DOHH2 (cell line): Measurements from ENCODE around the gene DENND1A.

Experiments used
- H3F3A ChIP-seq: fragments of 200-600 bp; sonication (generic), shearing (Covaris generic); 2 replicates; pipeline ENCODE4 v1.6.0; 2016; ENCODE audit warnings: antibody characterized with exemption, mild to moderate bottlenecking; ENCODE audit not compliant: control insufficient read depth, insufficient read depth
- H3K27ac ChIP-seq: fragments of 200-600 bp; sonication (generic); 2 replicates; pipeline ENCODE4 v1.5.1; 2014; ENCODE audit warnings: low read depth, mild to moderate bottlenecking, low read length, moderate library complexity
- H3K27me3 ChIP-seq: fragments of 200-600 bp; sonication (generic); 2 replicates; pipeline ENCODE4 v1.6.1; 2014; ENCODE audit warnings: mild to moderate bottlenecking, low read length, mixed read lengths; ENCODE audit not compliant: control insufficient read depth
- H3K36me3 ChIP-seq: fragments of 200-600 bp; sonication (generic); 2 replicates; pipeline ENCODE4 v1.6.1; 2014; ENCODE audit warnings: mild to moderate bottlenecking, low read length, moderate library complexity, mixed read lengths; ENCODE audit not compliant: control insufficient read depth
- H3K4me1 ChIP-seq: fragments of 200-600 bp; sonication (generic); 2 replicates; pipeline ENCODE4 v1.6.1; 2014; ENCODE audit warnings: mild to moderate bottlenecking, low read length, mixed read lengths; ENCODE audit not compliant: control insufficient read depth
- H3K4me2 ChIP-seq: fragments of 200-600 bp; sonication (generic); 2 replicates; pipeline ENCODE4 v1.6.0; 2014; ENCODE audit warnings: mild to moderate bottlenecking, low read length, moderate library complexity
- H3K4me3 ChIP-seq: fragments of 200-600 bp; sonication (generic); 2 replicates; pipeline ENCODE4 v1.5.1; 2014; ENCODE audit warnings: mild to moderate bottlenecking, low read length, mixed read lengths
- H3K79me2 ChIP-seq: fragments of 200-600 bp; sonication (generic); 2 replicates; pipeline ENCODE4 v1.6.1; 2014; ENCODE audit warnings: mild to moderate bottlenecking, low read length, mixed read lengths; ENCODE audit not compliant: control insufficient read depth
- H3K9me2 ChIP-seq: fragments of 200-600 bp; sonication (generic); replicated peaks from 2 replicates; pipeline ENCODE4 v1.6.1; 2014; ENCODE audit warnings: mild to moderate bottlenecking, low read length, mixed read lengths; ENCODE audit not compliant: control insufficient read depth
- H3K9me3 ChIP-seq: fragments of 200-600 bp; sonication (generic); 2 replicates; pipeline ENCODE4 v1.6.1; 2014; ENCODE audit warnings: antibody characterized with exemption, low read length, mixed read lengths; ENCODE audit not compliant: control insufficient read depth, insufficient read depth
- H4K20me1 ChIP-seq: fragments of 200-600 bp; sonication (generic); 2 replicates; pipeline ENCODE4 v1.6.0; 2014; ENCODE audit warnings: low read depth, mild to moderate bottlenecking, antibody characterized with exemption, low read length, moderate library complexity; ENCODE audit not compliant: control insufficient read depth, insufficient read depth
- EZH2phosphoT487 ChIP-seq: fragments of 200-600 bp; sonication (generic); IDR thresholded peaks from 2 replicates; pipeline ENCODE4 v1.6.1; 2017; ENCODE audit warnings: borderline replicate concordance, mild to moderate bottlenecking, antibody characterized with exemption, low read length, moderate library complexity, mixed read lengths
- TF ChIP-seq, protein P1 (sequence below): fragments of 200-600 bp; sonication (generic); IDR thresholded peaks from one replicate; pipeline ENCODE4 v1.5.1; 2014; ENCODE audit warnings: antibody characterized with exemption, mild to moderate bottlenecking, low read depth, low read length; ENCODE audit not compliant: poor library complexity, severe bottlenecking

Gene DENND1A

GRCh38 chr9:123525424-123525823 is 404.5 kb downstream of the DENND1A start:
- H3K4me1 ChIP-seq, result no peaks in the 10 kb centered on the region
- H3K27ac ChIP-seq, result no peak overlapping the region
- H3K9me2 ChIP-seq, result no peaks in the 10 kb centered on the region
- H3K27me3 ChIP-seq, result no peaks in the 10 kb centered on the region
- peaks cover 5% of the 10 kb centered on the region; the same call in 1 of the 2 replicates for H3K9me3 ChIP-seq
- H3F3A ChIP-seq, result no peaks in the 10 kb centered on the region
- TF ChIP-seq EZH2phosphoT487, result no peak
- H3K79me2 ChIP-seq, result no peaks in the 10 kb centered on the region
- H3K36me3 ChIP-seq, result no peaks in the 10 kb centered on the region
- H3K4me2 ChIP-seq, result no peak overlapping the region
- H3K4me3 ChIP-seq, result no peak overlapping the region
- no peaks in the 10 kb centered on the region for H4K20me1 ChIP-seq

GRCh38 chr9:123524866-123525265 is 405.1 kb downstream of the DENND1A start:
- Histone ChIP-seq H3K36me3 (no peaks in the 10 kb centered on the region), H3K9me3 (no peaks in the 10 kb centered on the region; the same call in 1 of the 2 replicates), H3K4me1 (no peaks in the 10 kb centered on the region), H3F3A (no peaks in the 10 kb centered on the region), H3K4me2 (no peak overlapping the region), H3K4me3 (no peak overlapping the region), H3K27me3 (no peaks in the 10 kb centered on the region), H3K79me2 (no peaks in the 10 kb centered on the region), H3K9me2 (no peaks in the 10 kb centered on the region), H4K20me1 (no peaks in the 10 kb centered on the region), H3K27ac (no peak overlapping the region)
- no peak for TF ChIP-seq EZH2phosphoT487
- TF ChIP-seq, protein P1, sequence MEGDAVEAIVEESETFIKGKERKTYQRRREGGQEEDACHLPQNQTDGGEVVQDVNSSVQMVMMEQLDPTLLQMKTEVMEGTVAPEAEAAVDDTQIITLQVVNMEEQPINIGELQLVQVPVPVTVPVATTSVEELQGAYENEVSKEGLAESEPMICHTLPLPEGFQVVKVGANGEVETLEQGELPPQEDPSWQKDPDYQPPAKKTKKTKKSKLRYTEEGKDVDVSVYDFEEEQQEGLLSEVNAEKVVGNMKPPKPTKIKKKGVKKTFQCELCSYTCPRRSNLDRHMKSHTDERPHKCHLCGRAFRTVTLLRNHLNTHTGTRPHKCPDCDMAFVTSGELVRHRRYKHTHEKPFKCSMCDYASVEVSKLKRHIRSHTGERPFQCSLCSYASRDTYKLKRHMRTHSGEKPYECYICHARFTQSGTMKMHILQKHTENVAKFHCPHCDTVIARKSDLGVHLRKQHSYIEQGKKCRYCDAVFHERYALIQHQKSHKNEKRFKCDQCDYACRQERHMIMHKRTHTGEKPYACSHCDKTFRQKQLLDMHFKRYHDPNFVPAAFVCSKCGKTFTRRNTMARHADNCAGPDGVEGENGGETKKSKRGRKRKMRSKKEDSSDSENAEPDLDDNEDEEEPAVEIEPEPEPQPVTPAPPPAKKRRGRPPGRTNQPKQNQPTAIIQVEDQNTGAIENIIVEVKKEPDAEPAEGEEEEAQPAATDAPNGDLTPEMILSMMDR, result no peak

DNA sequence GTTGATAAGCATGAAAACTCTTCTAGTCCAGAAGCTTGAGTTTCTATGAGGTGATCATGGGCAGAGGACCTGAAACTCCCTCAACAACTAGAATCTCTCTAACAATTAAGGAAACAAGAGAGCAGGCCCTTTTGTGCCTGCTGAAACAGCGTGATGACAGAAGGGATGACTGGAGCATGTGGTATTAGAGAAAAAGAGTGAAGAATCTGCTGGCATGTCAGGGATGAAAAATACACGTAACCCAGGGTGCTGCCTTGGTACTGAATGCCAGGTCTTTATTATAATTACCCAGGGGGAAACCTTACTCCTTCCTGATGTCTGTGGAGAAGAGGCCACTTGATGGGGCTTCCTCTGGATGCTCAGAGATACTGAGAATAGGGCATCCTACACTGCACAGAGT is 406.1 kb downstream of the DENND1A start:
- Histone ChIP-seq H3K4me1 (no peaks in the 10 kb centered on the region), H3K79me2 (no peaks in the 10 kb centered on the region), H3K9me3 (no peaks in the 10 kb centered on the region), H3K9me2 (no peaks in the 10 kb centered on the region), H3K4me3 (no peak overlapping the region), H4K20me1 (no peaks in the 10 kb centered on the region), H3K27me3 (no peaks in the 10 kb centered on the region), H3F3A (no peaks in the 10 kb centered on the region), H3K27ac (no peak overlapping the region), H3K36me3 (no peaks in the 10 kb centered on the region), H3K4me2 (no peak overlapping the region)
- TF ChIP-seq EZH2phosphoT487, result no peak
- TF ChIP-seq, protein P1, result no peak

GRCh38 chr9:123523001-123523400 is 406.9 kb downstream of the DENND1A start:
- Histone ChIP-seq H3K4me1 (no peaks in the 10 kb centered on the region), H3K4me3 (no peak overlapping the region), H3K9me2 (no peaks in the 10 kb centered on the region), H3K27ac (no peak overlapping the region), H3K4me2 (no peak overlapping the region), H3K27me3 (no peaks in the 10 kb centered on the region), H4K20me1 (no peaks in the 10 kb centered on the region), H3K9me3 (no peaks in the 10 kb centered on the region), H3K36me3 (no peaks in the 10 kb centered on the region), H3K79me2 (no peaks in the 10 kb centered on the region), H3F3A (no peaks in the 10 kb centered on the region)
- TF ChIP-seq, protein P1, result no peak
- no peak for TF ChIP-seq EZH2phosphoT487
